Activated naive CD4-positive, alpha-beta T cell treated with anti-CD3 and anti-CD28 coated beads, Interleukin-2, amount 10 ng/mL, durations not matched to agents 7 days and 5 days (primary cell): ENCODE measurements around the gene PCCA.
A peak's percentile ranks its signal among the peaks of the same experiment; 100 is the strongest.
"Not testable (repeated sequence)": the region's sequence is repeated elsewhere in the genome, so short reads cannot be mapped to it uniquely, and the experiment has no call there.

Source experiments
- CTCF ChIA-PET: fragments of 350-600 bp; sonication (Branson Sonifier 250); formaldehyde crosslinking; loops from one replicate; lab custom pipeline; 2021; ENCODE audit warnings: antibody characterized with exemption; lab: Charles Lee
- DNase-seq: peaks from one replicate; pipeline ENCODE4 v3.0.0-alpha.2; 2020
- H3K27ac Mint-ChIP-seq: one replicate; pipeline ENCODE4 v1.8.0; 2021; ENCODE audit warnings: mild to moderate bottlenecking, moderate library complexity, mixed read lengths
- H3K27me3 Mint-ChIP-seq: one replicate; pipeline ENCODE4 v1.8.0; 2021; ENCODE audit warnings: mild to moderate bottlenecking, mixed read lengths
- H3K36me3 Mint-ChIP-seq: one replicate; pipeline ENCODE4 v1.8.0; 2021; ENCODE audit warnings: mixed read lengths
- H3K4me1 Mint-ChIP-seq: one replicate; pipeline ENCODE4 v1.8.0; 2021; ENCODE audit warnings: mixed read lengths
- H3K4me3 Mint-ChIP-seq: one replicate; pipeline ENCODE4 v1.8.0; 2021; ENCODE audit warnings: mild to moderate bottlenecking, moderate library complexity, mixed read lengths
- H3K9me3 Mint-ChIP-seq: one replicate; pipeline ENCODE4 v1.8.0; 2021; ENCODE audit warnings: mixed read lengths

The PCCA gene

GRCh38 chr13:100315522-100315921 is 226.6 kb downstream of the PCCA start:
- H3K27me3 Mint-ChIP-seq = no peaks in the 10 kb centered on the region
- peaks cover 3% of the 10 kb centered on the region for H3K36me3 Mint-ChIP-seq
- DNase-seq = no peak
- no peaks in the 10 kb centered on the region for H3K4me1 Mint-ChIP-seq
- peaks cover 11% of the 10 kb centered on the region for H3K9me3 Mint-ChIP-seq
- no peak overlapping the region for H3K4me3 Mint-ChIP-seq
- no peak overlapping the region for H3K27ac Mint-ChIP-seq
- CTCF ChIA-PET = no interaction called here

GRCh38 chr13:100318473-100318872 is 229.6 kb downstream of the PCCA start:
- H3K36me3 Mint-ChIP-seq, H3K4me3 Mint-ChIP-seq, H3K27ac Mint-ChIP-seq, DNase-seq, H3K4me1 Mint-ChIP-seq, CTCF ChIA-PET, H3K27me3 Mint-ChIP-seq, H3K9me3 Mint-ChIP-seq: not testable (repeated sequence)

DNA sequence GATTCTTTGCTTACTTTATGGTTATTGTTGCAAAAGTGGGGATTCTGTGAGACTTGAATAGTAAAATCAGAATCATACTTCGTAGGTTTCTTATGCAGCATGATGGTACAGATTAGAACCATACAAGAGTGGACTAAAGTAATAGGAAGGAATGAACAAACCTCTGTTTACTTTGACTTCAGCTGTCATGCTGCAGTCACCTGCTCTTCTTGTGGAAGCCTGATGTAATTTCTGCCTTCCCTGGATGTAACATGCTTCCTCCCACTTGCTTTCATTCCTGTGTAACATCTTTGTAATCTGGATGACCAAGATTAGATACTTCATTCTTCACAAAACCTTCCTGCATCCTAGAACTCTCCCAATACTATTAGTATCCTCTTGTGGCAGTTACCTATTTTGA is 235.0 kb downstream of the PCCA start:
- H3K27me3 Mint-ChIP-seq = no peaks in the 10 kb centered on the region
- H3K36me3 Mint-ChIP-seq = no peaks in the 10 kb centered on the region
- DNase-seq = no peak
- no peaks in the 10 kb centered on the region for H3K4me1 Mint-ChIP-seq
- H3K9me3 Mint-ChIP-seq = peaks cover 5% of the 10 kb centered on the region
- no peak overlapping the region for H3K4me3 Mint-ChIP-seq
- CTCF ChIA-PET = no interaction called here
- no peak overlapping the region for H3K27ac Mint-ChIP-seq

DNA sequence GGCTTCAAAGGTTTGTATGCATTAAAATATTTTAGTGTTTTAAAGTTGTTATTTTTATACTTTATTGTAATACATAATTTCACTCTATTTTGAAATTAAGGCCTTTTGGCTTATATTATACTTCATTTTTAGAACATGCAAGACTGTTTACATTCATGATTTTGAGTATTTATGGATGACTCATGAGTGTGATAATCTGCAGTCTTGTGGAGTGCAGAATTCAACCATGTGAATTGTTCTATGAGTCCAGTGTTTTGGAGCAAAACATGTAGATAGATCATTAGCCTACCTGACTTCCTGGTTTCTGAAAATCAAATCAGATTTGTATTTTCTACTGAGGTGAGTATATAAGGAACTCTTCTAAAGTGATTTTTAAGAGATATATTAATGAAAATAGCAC is 241.8 kb downstream of the PCCA start:
- no peak overlapping the region for H3K27ac Mint-ChIP-seq
- CTCF ChIA-PET = no interaction called here
- H3K4me1 Mint-ChIP-seq = no peaks in the 10 kb centered on the region
- no peak for DNase-seq
- no peak overlapping the region for H3K4me3 Mint-ChIP-seq
- H3K36me3 Mint-ChIP-seq = peaks cover 14% of the 10 kb centered on the region
- H3K27me3 Mint-ChIP-seq = no peaks in the 10 kb centered on the region
- peaks cover 12% of the 10 kb centered on the region for H3K9me3 Mint-ChIP-seq

DNA sequence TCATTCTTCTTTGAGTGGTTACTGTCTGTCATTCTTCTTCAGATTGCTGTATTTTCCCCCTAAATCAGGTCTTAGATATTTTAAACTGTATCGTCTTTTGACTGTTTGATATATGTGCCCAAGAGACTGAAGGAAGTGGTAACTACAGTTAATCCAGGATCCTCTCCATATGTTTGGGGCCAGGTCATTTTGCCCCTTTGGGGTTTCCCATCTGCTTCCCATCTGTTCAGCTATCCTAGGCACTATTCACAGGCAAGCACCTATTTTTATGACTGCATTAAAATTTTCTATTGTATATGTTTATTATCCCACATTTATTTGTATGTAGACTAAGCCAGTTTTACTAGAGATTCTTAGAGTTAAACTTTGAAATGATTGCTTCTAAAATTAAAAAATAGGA is 244.2 kb downstream of the PCCA start:
- H3K9me3 Mint-ChIP-seq = peaks cover 13% of the 10 kb centered on the region
- peaks cover 14% of the 10 kb centered on the region for H3K36me3 Mint-ChIP-seq
- no peak overlapping the region for H3K27ac Mint-ChIP-seq
- H3K4me1 Mint-ChIP-seq = no peaks in the 10 kb centered on the region
- no peak for DNase-seq
- no peaks in the 10 kb centered on the region for H3K27me3 Mint-ChIP-seq
- no peak overlapping the region for H3K4me3 Mint-ChIP-seq
- CTCF ChIA-PET = no interaction called here

GRCh38 chr13:100334214-100334613 is 245.3 kb downstream of the PCCA start:
- H3K27ac Mint-ChIP-seq = no peak overlapping the region
- CTCF ChIA-PET = interaction anchor here (1.4 kb wide), 1 partner anchor 180 kb away, joined by 3 read pairs; no protein-coding TSS in a partner anchor
- H3K27me3 Mint-ChIP-seq = no peaks in the 10 kb centered on the region
- no peak overlapping the region for H3K4me3 Mint-ChIP-seq
- H3K4me1 Mint-ChIP-seq = no peaks in the 10 kb centered on the region
- DNase-seq = no peak
- peaks cover 10% of the 10 kb centered on the region for H3K9me3 Mint-ChIP-seq
- H3K36me3 Mint-ChIP-seq = peaks cover 14% of the 10 kb centered on the region

- Mint-ChIP-seq H3K4me3 (no peak overlapping the region), H3K4me1 (peaks cover 18% of the 10 kb centered on the region), H3K27ac (no peak overlapping the region), H3K36me3 (peaks cover 13% of the 10 kb centered on the region), H3K27me3 (no peaks in the 10 kb centered on the region), H3K9me3 (peaks cover 10% of the 10 kb centered on the region)
- no peak for DNase-seq
- CTCF ChIA-PET = no interaction called here
These were observed 248.1 kb downstream of the PCCA start for GRCh38 chr13:100336795-100337516.

DNA sequence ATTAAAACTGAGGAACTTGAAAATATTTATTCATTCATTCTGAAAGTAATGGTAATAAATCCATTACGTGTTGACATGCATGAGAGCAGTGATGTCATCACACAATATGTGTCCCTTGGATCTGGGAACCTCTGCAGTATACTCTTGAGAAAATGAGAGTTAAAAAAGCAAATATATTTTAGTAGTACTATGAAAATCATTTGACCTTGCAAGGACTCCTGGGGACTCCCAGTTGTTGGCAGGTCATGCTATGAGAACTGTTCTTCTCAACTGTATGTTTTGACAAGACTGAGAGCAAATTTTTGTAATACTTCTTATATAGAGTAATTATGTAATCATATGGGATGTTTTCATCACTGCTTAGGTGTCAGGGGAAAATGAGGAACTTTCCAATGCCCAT is 249.4 kb downstream of the PCCA start:
- no peak for DNase-seq
- Mint-ChIP-seq H3K9me3 (peaks cover 10% of the 10 kb centered on the region), H3K36me3 (peaks cover 13% of the 10 kb centered on the region), H3K27ac (no peak overlapping the region), H3K4me3 (no peak overlapping the region), H3K27me3 (no peaks in the 10 kb centered on the region), H3K4me1 (peaks cover 18% of the 10 kb centered on the region)
- CTCF ChIA-PET = no interaction called here

GRCh38 chr13:100339411-100339940 is 250.6 kb downstream of the PCCA start:
- Mint-ChIP-seq H3K4me3 (no peak overlapping the region), H3K36me3 (peaks cover 8% of the 10 kb centered on the region), H3K4me1 (peaks cover 18% of the 10 kb centered on the region), H3K27me3 (no peaks in the 10 kb centered on the region), H3K27ac (no peak overlapping the region), H3K9me3 (peaks cover 8% of the 10 kb centered on the region)
- CTCF ChIA-PET = no interaction called here
- no peak for DNase-seq

DNA sequence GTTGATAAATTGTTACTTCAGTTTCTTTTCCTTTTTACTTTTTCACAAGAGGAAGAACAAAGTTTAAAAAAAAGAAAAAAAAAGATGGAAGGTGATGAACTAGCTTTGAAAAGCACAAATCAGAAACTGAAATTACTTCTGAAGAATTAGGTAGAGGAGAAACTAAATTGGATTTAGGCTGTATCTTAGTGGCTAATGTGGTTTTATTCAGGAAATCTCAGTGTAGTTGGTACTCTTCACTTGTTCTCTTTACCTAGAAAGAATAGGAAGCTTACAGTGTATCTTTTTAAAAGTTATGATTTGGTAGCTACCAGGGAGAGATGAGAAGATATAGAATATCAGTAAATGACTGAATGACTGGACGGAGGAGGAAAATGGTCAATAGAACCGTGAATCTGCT is 252.0 kb downstream of the PCCA start:
- CTCF ChIA-PET = no interaction called here
- Mint-ChIP-seq H3K4me3 (no peak overlapping the region), H3K9me3 (no peaks in the 10 kb centered on the region), H3K27ac (peak overlapping the region; percentile 75), H3K27me3 (no peaks in the 10 kb centered on the region), H3K36me3 (peaks cover 3% of the 10 kb centered on the region), H3K4me1 (peaks cover 18% of the 10 kb centered on the region)
- DNase-seq = no peak

DNA sequence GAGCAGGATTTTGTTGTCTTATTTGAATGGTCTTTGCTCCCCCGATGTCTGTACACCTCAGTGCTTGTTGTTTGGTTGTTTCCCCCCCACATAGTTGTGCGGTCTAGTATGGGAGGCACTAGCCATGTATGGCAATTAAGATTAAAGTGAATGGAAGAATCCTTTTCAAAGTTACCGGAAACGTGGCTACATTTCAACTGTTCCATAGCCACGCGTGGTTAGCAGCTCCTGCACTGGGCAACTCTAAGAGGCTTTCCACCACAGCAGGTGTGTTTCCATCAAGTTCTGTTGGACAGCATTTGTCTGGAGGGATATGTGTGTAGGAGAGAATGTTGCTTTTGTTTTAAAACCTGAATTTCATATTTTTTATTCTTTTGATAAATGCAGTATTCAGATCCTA is 252.4 kb downstream of the PCCA start:
- Mint-ChIP-seq H3K4me3 (no peak overlapping the region), H3K9me3 (no peaks in the 10 kb centered on the region), H3K27me3 (no peaks in the 10 kb centered on the region), H3K36me3 (peaks cover 3% of the 10 kb centered on the region), H3K27ac (peak overlapping the region; percentile 75), H3K4me1 (peaks cover 18% of the 10 kb centered on the region)
- CTCF ChIA-PET = no interaction called here
- no peak for DNase-seq

DNA sequence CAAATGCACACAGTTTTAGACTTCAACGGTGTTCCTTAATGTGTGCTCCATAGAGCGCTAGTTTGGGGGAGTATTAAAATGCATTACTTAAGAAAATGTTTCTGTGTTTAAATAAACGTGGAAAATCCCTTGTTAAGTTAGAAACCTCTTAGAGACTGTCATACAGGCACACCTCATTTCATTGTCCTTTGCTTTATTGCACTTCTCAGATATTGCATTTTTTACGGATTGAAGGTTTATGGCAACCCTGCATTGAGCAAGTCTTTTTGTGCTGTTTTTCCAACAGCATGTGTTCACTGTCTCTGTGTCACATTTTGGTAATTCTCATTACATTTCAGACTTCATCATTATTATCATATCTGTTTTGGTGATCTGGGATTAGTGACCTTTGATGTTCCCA is 255.7 kb downstream of the PCCA start:
- H3K27ac Mint-ChIP-seq = no peak overlapping the region
- H3K4me3 Mint-ChIP-seq = no peak overlapping the region
- CTCF ChIA-PET = no interaction called here
- H3K9me3 Mint-ChIP-seq = no peaks in the 10 kb centered on the region
- peaks cover 18% of the 10 kb centered on the region for H3K4me1 Mint-ChIP-seq
- DNase-seq = no peak
- peaks cover 2% of the 10 kb centered on the region for H3K36me3 Mint-ChIP-seq
- no peaks in the 10 kb centered on the region for H3K27me3 Mint-ChIP-seq

DNA sequence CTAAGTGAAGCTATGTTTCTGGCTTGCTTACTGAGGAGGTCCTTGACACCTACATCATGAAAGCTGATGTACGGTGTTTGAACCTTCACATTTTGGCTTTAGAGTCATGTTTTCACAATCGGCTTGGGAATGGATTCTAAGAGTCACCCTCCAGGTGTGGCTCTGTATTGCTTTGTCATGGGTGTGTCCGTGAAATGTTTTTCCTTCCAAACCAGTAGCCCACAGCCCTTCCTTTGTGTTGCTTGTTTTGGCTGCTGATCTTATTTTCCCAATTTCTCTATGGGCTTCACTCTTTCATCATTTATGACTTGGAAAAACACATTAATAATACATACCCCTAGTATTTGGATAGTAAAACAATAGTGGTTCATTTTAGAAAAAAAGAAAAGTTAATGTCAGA is 259.1 kb downstream of the PCCA start:
- Mint-ChIP-seq H3K27ac (no peak overlapping the region), H3K4me3 (no peak overlapping the region), H3K36me3 (peaks cover 2% of the 10 kb centered on the region), H3K27me3 (no peaks in the 10 kb centered on the region), H3K9me3 (no peaks in the 10 kb centered on the region), H3K4me1 (no peaks in the 10 kb centered on the region)
- CTCF ChIA-PET = no interaction called here
- DNase-seq = no peak

GRCh38 chr13:100349594-100349993 is 260.7 kb downstream of the PCCA start:
- Mint-ChIP-seq H3K9me3 (no peaks in the 10 kb centered on the region), H3K4me1 (no peaks in the 10 kb centered on the region), H3K27me3 (no peaks in the 10 kb centered on the region), H3K27ac (no peak overlapping the region), H3K36me3 (no peaks in the 10 kb centered on the region), H3K4me3 (no peak overlapping the region)
- no peak for DNase-seq
- CTCF ChIA-PET = no interaction called here

DNA sequence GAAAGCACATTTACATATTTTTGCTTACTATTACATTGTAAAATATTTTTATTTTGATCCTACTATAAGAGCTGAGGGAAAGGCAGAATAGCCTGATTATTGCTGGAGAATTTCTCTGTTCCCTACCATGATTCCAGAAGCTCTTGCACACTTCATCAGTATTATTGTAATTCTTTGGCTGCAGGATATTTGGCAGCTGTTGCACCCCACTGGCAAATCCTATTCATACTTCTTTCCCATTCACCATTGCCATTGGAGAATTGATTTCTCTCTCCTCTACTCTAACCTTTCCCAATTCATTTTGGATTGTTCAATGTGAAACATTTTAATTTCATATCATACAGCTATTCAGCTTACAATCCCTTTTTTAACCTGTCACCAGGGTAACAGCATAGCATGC is 261.7 kb downstream of the PCCA start:
- Mint-ChIP-seq H3K4me3 (no peak overlapping the region), H3K27me3 (no peaks in the 10 kb centered on the region), H3K27ac (no peak overlapping the region), H3K4me1 (no peaks in the 10 kb centered on the region), H3K9me3 (no peaks in the 10 kb centered on the region), H3K36me3 (no peaks in the 10 kb centered on the region)
- no peak for DNase-seq
- CTCF ChIA-PET = no interaction called here
